G401 (cell line): ENCODE results near the gene USP49. TPM values are rescaled to one million over a fixed set of nuclear protein-coding genes. Genes with fewer than 3 reads are reported as not detected.
"Not testable (repeated sequence)": the region's sequence is repeated elsewhere in the genome, so short reads cannot be mapped to it uniquely, and the experiment has no call there.

ENCODE experiments used
- DNase-seq: peaks from one replicate; pipeline ENCODE4 v3.0.0-alpha.2; 2015; ENCODE audit warnings: low spot score
- in situ Hi-C: cut with HindIII; loops from 2 replicates; pipeline ENCODE4 v1.10.0; 2016; ENCODE audit warnings: low sequenced_read_pairs, mixed read lengths
- total RNA-seq: library from RNA; depleted of rRNA; stranded (reverse); fragments of >200 nt; shearing (Covaris generic); gene quantifications from 2 replicates; pipeline ENCODE4 v1.2.3, GENCODE V29; 2014

Gene USP49
- total RNA-seq, 1 experiment from 2014 or later: 9.9 TPM

GRCh38 chr6:41770381-41771057, 124.7 kb downstream of the USP49 start:
- in situ Hi-C loops: no loop called here
- DNase-seq: no peak

GRCh38 chr6:41769376-41769775, 125.8 kb downstream of the USP49 start:
- DNase-seq: no peak
- in situ Hi-C loops: no loop called here

- no peak for DNase-seq
- in situ Hi-C loops: no loop called here
Observed at GRCh38 chr6:41768545-41769308, 126.4 kb downstream of the USP49 start.

GRCh38 chr6:41767112-41767833, 127.9 kb downstream of the USP49 start:
- DNase-seq: no peak
- in situ Hi-C loops: no loop called here

- in situ Hi-C loops, DNase-seq: not testable (repeated sequence)
Observed at GRCh38 chr6:41766043-41766664, 129.0 kb downstream of the USP49 start.

GRCh38 chr6:41763470-41763869, 131.7 kb downstream of the USP49 start:
- DNase-seq: no peak
- in situ Hi-C loops: no loop called here

- no peak for DNase-seq
- in situ Hi-C loops: no loop called here
Observed at GRCh38 chr6:41759905-41760579, 135.1 kb downstream of the USP49 start.

- in situ Hi-C loops: no loop called here
- DNase-seq: no peak
Observed at GRCh38 chr6:41759106-41759904, 135.9 kb downstream of the USP49 start.

GRCh38 chr6:41758641-41759035, 136.5 kb downstream of the USP49 start:
- in situ Hi-C loops: no loop called here
- no peak for DNase-seq

GRCh38 chr6:41757931-41758640, 137.1 kb downstream of the USP49 start:
- in situ Hi-C loops: no loop called here
- no peak for DNase-seq

GRCh38 chr6:41757271-41757670, 137.9 kb downstream of the USP49 start:
- in situ Hi-C loops: no loop called here
- no peak for DNase-seq

GRCh38 chr6:41756354-41756753, 138.8 kb downstream of the USP49 start:
- no peak for DNase-seq
- in situ Hi-C loops: no loop called here

GRCh38 chr6:41755895-41756294, 139.3 kb downstream of the USP49 start:
- DNase-seq: no peak
- in situ Hi-C loops: no loop called here

GRCh38 chr6:41750374-41750773, 144.8 kb downstream of the USP49 start:
- in situ Hi-C loops: no loop called here
- DNase-seq: no peak

- in situ Hi-C loops: no loop called here
- DNase-seq: no peak
Observed at GRCh38 chr6:41748542-41748941, 146.6 kb downstream of the USP49 start.

GRCh38 chr6:41748102-41748477, 147.1 kb downstream of the USP49 start:
- DNase-seq: no peak
- in situ Hi-C loops: no loop called here

GRCh38 chr6:41747256-41748101, 147.7 kb downstream of the USP49 start, which contains the start of gene PGC:
PGC (minus strand) TSS chr6:41747397; CDS start chr6:41747334, 63 bp downstream.
- no peak for DNase-seq
- in situ Hi-C loops: no loop called here
